GM12878 (cell line): ENCODE data around the gene EGF. TPM values are rescaled to one million over a fixed set of nuclear protein-coding genes. Genes with fewer than 3 reads are reported as not detected.
A peak's percentile ranks its signal among the peaks of the same experiment; 100 is the strongest.

Experiments
- BHLHE40 ChIP-seq, 2 experiments: fragments of 450-650 bp in 1 of 2; IDR thresholded peaks; 2 replicates each; pipeline ENCODE4 v1.6.1; 2011 to 2017; ENCODE audit warnings: low read depth in 2 of 2, borderline replicate concordance in 1 of 2, improper control_type of control experiment in 1 of 2, low read length in 1 of 2, mild to moderate bottlenecking in 1 of 2
- DPF2 ChIP-seq: fragments of 450-650 bp; IDR thresholded peaks from 2 replicates; pipeline ENCODE4 v1.6.1; 2017; ENCODE audit warnings: mild to moderate bottlenecking
- EGR1 ChIP-seq, 2 experiments: IDR thresholded peaks; 1 replicate in 1 of 2; 2 replicates in 1 of 2; pipeline ENCODE4 v1.6.1; 2011 to 2012; ENCODE audit warnings: low read depth in 2 of 2, low read length in 2 of 2, borderline replicate concordance in 1 of 2, mild to moderate bottlenecking in 1 of 2, moderate library complexity in 1 of 2
- GABPA ChIP-seq: IDR thresholded peaks from 2 replicates; pipeline ENCODE4 v1.6.1; 2014; ENCODE audit warnings: antibody characterized with exemption, low read depth, mild to moderate bottlenecking, inconsistent platforms
- IKZF1 ChIP-seq: fragments of 450-650 bp; conservative IDR thresholded peaks from 2 replicates; pipeline ENCODE4 v1.6.1; 2017; ENCODE audit warnings: antibody characterized with exemption, mild to moderate bottlenecking
- IRF5 ChIP-seq: fragments of 450-650 bp; IDR thresholded peaks from 2 replicates; pipeline ENCODE4 v1.6.1; 2017; ENCODE audit warnings: borderline replicate concordance
- NFXL1 ChIP-seq: fragments of 450-650 bp; IDR thresholded peaks from 2 replicates; pipeline ENCODE4 v1.6.1; 2017; ENCODE audit warnings: antibody characterized with exemption, mild to moderate bottlenecking, borderline replicate concordance
- NR2C2 ChIP-seq: IDR thresholded peaks from 2 replicates; pipeline ENCODE4 v1.6.1; 2011; ENCODE audit warnings: borderline replicate concordance, low read depth; ENCODE audit not compliant: control insufficient read depth, insufficient read length
- PAX5 ChIP-seq: IDR thresholded peaks from 2 replicates; pipeline ENCODE4 v1.6.1; 2011; ENCODE audit warnings: low read depth, low read length, borderline replicate concordance
- PML ChIP-seq: IDR thresholded peaks from 2 replicates; pipeline ENCODE4 v1.6.1; 2012; ENCODE audit warnings: low read length, inconsistent platforms
- REST ChIP-seq: IDR thresholded peaks from 2 replicates; pipeline ENCODE4 v1.6.1; 2012; ENCODE audit warnings: mild to moderate bottlenecking, low read depth, low read length
- RUNX3 ChIP-seq: IDR thresholded peaks from 2 replicates; pipeline ENCODE4 v1.6.1; 2012; ENCODE audit warnings: low read length, inconsistent platforms
- SIX5 ChIP-seq: IDR thresholded peaks from 2 replicates; pipeline ENCODE4 v1.6.1; 2011; ENCODE audit warnings: mild to moderate bottlenecking, low read depth, low read length, moderate library complexity; ENCODE audit not compliant: severe bottlenecking
- SRF ChIP-seq, 2 experiments: IDR thresholded peaks; 2 replicates each; pipeline ENCODE4 v1.6.1; 2011; ENCODE audit warnings: low read depth in 2 of 2, low read length in 2 of 2, mild to moderate bottlenecking in 1 of 2, moderate library complexity in 1 of 2
- SUPT20H ChIP-seq: IDR thresholded peaks from 2 replicates; pipeline ENCODE4 v1.6.1; 2011; ENCODE audit warnings: low read depth, mild to moderate bottlenecking, low read length, moderate library complexity, borderline replicate concordance; ENCODE audit not compliant: control insufficient read depth
- SUZ12 ChIP-seq: fragments of 200-600 bp; sonication (generic); IDR thresholded peaks from one replicate; pipeline ENCODE4 v1.6.1; 2018; ENCODE audit warnings: antibody characterized with exemption, mild to moderate bottlenecking; ENCODE audit not compliant: unreplicated experiment
- YY1 ChIP-seq: IDR thresholded peaks from 2 replicates; pipeline ENCODE4 v1.6.1; 2011; ENCODE audit warnings: low read depth, mild to moderate bottlenecking, low read length
- ZNF384 ChIP-seq: IDR thresholded peaks from 2 replicates; pipeline ENCODE4 v1.6.1; 2012; ENCODE audit warnings: low read depth, mild to moderate bottlenecking, low read length, improper control_type of control experiment, borderline replicate concordance
- polyA plus RNA-seq, 11 experiments: library from polyadenylated mRNA; depleted of rRNA in 4 of 11; unstranded in 6 of 11; stranded (reverse) in 5 of 11; fragments of >200 nt; fragmentation: Nextera tagmentation in 4 of 11; fragmentation: Illumina TruSeq in 1 of 11; extraction: Ambion mirVana in 4 of 11; extraction: Trizol in 1 of 11; gene quantifications; 1 replicate in 1 of 11; 2 replicates in 10 of 11; pipeline versions ENCODE4 v1.2.1 to v1.2.3, GENCODE V29; 2011 to 2016; ENCODE audit warnings: inconsistent platforms in 2 of 11, missing spikeins in 2 of 11, low read depth in 1 of 11
- total RNA-seq, 4 experiments: library from RNA; depleted of rRNA in 3 of 4; stranded (reverse); fragments of >200 nt in 3 of 4; fragmentation: Illumina TruSeq in 1 of 4; extraction: Trizol in 1 of 4; gene quantifications; 2 replicates each; pipeline versions ENCODE4 v1.2.1 to v1.2.3, GENCODE V29; 2013 to 2021
- TF ChIP-seq, protein P1 (sequence below): fragments of 150-350 bp; IDR thresholded peaks from 2 replicates; pipeline ENCODE4 v1.6.1; 2016; ENCODE audit warnings: low read depth, low read length
- TF ChIP-seq, protein P2 (sequence below): IDR thresholded peaks from 2 replicates; pipeline ENCODE4 v1.6.1; 2012; ENCODE audit warnings: low read depth, low read length, improper control_type of control experiment

The EGF gene
- total and polyA plus RNA-seq, 10 of the 15 experiments (the other 5 are each of a cell fraction or from before 2014, with no cell fraction given), result 0.02 to 0.90 (median 0.19) TPM; not detected in 4

- TF ChIP-seq RUNX3 (peak; percentile 97), SUPT20H (no peak), ZNF384 (peak; percentile 57; the same call in 1 of the 2 replicates), SRF (IDR thresholded peaks at IDR 0.05; ENCODE audit: low read depth in 2 of 2, low read length in 2 of 2) (0 out of 4 replicates have a peak, but pooled peaks of 1 of the 2 experiments have one; percentile 17), SIX5 (no peak), YY1 (no peak), GABPA (no peak), NR2C2 (no peak), DPF2 (peak; percentile 74; the same call in 1 of the 2 replicates), IKZF1 (peak; percentile 81), IRF5 (no peak), PAX5 (no peak), EGR1 (IDR thresholded peaks at IDR 0.05; ENCODE audit: borderline replicate concordance in 1 of 2, low read depth in 2 of 2, low read length in 2 of 2) (no peak), BHLHE40 (IDR thresholded peaks at IDR 0.05; ENCODE audit: borderline replicate concordance in 1 of 2, low read depth in 2 of 2, low read length in 1 of 2) (0 out of 4 replicates have a peak, but pooled peaks of 1 of the 2 experiments have one; percentile 24), NFXL1 (no peak), SUZ12 (no peak), REST (no peak), PML (no peak)
- TF ChIP-seq, protein P1, sequence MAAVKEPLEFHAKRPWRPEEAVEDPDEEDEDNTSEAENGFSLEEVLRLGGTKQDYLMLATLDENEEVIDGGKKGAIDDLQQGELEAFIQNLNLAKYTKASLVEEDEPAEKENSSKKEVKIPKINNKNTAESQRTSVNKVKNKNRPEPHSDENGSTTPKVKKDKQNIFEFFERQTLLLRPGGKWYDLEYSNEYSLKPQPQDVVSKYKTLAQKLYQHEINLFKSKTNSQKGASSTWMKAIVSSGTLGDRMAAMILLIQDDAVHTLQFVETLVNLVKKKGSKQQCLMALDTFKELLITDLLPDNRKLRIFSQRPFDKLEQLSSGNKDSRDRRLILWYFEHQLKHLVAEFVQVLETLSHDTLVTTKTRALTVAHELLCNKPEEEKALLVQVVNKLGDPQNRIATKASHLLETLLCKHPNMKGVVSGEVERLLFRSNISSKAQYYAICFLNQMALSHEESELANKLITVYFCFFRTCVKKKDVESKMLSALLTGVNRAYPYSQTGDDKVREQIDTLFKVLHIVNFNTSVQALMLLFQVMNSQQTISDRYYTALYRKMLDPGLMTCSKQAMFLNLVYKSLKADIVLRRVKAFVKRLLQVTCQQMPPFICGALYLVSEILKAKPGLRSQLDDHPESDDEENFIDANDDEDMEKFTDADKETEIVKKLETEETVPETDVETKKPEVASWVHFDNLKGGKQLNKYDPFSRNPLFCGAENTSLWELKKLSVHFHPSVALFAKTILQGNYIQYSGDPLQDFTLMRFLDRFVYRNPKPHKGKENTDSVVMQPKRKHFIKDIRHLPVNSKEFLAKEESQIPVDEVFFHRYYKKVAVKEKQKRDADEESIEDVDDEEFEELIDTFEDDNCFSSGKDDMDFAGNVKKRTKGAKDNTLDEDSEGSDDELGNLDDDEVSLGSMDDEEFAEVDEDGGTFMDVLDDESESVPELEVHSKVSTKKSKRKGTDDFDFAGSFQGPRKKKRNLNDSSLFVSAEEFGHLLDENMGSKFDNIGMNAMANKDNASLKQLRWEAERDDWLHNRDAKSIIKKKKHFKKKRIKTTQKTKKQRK, result no peak
- TF ChIP-seq, protein P2, sequence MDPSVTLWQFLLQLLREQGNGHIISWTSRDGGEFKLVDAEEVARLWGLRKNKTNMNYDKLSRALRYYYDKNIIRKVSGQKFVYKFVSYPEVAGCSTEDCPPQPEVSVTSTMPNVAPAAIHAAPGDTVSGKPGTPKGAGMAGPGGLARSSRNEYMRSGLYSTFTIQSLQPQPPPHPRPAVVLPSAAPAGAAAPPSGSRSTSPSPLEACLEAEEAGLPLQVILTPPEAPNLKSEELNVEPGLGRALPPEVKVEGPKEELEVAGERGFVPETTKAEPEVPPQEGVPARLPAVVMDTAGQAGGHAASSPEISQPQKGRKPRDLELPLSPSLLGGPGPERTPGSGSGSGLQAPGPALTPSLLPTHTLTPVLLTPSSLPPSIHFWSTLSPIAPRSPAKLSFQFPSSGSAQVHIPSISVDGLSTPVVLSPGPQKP, result no peak
Measured at GRCh38 chr4:110034026-110034393, 121.3 kb downstream of the EGF start (continued).
